Glutamatergic neuron (in vitro differentiated cells): ENCODE results near the gene TXNRD1. TPM values are rescaled to one million over a fixed set of nuclear protein-coding genes. Genes with fewer than 3 reads are reported as not detected.

Source experiments
- DNase-seq: peaks from one replicate; pipeline ENCODE4 v3.0.0; 2022
- H3K27ac Mint-ChIP-seq: one replicate; pipeline ENCODE4 v1.8.0; 2020; ENCODE audit warnings: mild to moderate bottlenecking, mixed read lengths, inconsistent platforms; ENCODE audit not compliant: unreplicated experiment
- H3K27me3 Mint-ChIP-seq: one replicate; pipeline ENCODE4 v1.8.0; 2020; ENCODE audit warnings: mild to moderate bottlenecking, moderate library complexity, mixed read lengths, inconsistent platforms; ENCODE audit not compliant: unreplicated experiment
- H3K36me3 Mint-ChIP-seq: one replicate; pipeline ENCODE4 v1.8.0; 2020; ENCODE audit warnings: mild to moderate bottlenecking, mixed read lengths, inconsistent platforms; ENCODE audit not compliant: unreplicated experiment
- H3K4me1 Mint-ChIP-seq: one replicate; pipeline ENCODE4 v1.8.0; 2020; ENCODE audit warnings: mild to moderate bottlenecking, low read depth, mixed read lengths, inconsistent platforms; ENCODE audit not compliant: unreplicated experiment
- H3K4me3 Mint-ChIP-seq: one replicate; pipeline ENCODE4 v1.8.0; 2020; ENCODE audit warnings: mild to moderate bottlenecking, mixed read lengths, inconsistent platforms; ENCODE audit not compliant: unreplicated experiment
- H3K9me3 Mint-ChIP-seq: one replicate; pipeline ENCODE4 v1.8.0; 2020; ENCODE audit warnings: mild to moderate bottlenecking, moderate library complexity, mixed read lengths, inconsistent platforms; ENCODE audit not compliant: unreplicated experiment
- total RNA-seq: library from RNA; stranded (reverse); fragmentation: NEBNext Ultra II Directional; extraction: Animal tissue kit (Norgen Biotek cat#: 25700); gene quantifications from one replicate; pipeline ENCODE4 v1.2.1, GENCODE V29; 2021; ENCODE audit not compliant: unreplicated experiment
- TF ChIP-seq, protein P1 (sequence below): fragments of 200-600 bp; sonication (generic); IDR thresholded peaks from one replicate; pipeline ENCODE4 v1.5.0; 2021; ENCODE audit not compliant: partially characterized antibody, unreplicated experiment

TXNRD1 gene
- total RNA-seq, 1 donor from 2014 or later: 81.1 TPM

DNA sequence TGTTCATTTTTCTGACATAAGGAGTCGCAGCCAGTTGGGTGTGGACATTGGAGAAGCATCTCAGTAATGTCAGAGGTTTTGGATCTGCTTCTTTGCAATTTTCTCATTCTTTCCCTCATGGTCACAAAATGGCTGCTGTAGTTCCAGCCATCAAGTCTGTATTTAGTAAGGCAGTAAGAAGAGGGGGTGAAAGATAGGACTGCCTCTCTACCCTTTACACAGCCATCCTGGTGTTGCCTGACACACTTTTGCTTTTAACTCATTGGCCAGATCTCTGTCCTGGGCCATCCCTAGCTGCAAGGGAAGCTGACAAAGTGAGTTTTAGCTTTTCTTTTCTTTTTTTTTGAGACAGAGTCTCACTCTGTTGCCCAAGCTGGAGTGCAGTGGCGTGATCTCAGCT, 154.1 kb downstream of the TXNRD1 start:
- Mint-ChIP-seq H3K4me1 (no peaks in the 10 kb centered on the region), H3K4me3 (no peak overlapping the region), H3K27me3 (peaks cover 4% of the 10 kb centered on the region), H3K27ac (no peak overlapping the region), H3K36me3 (peaks cover 13% of the 10 kb centered on the region), H3K9me3 (no peaks in the 10 kb centered on the region)
- TF ChIP-seq, protein P1, sequence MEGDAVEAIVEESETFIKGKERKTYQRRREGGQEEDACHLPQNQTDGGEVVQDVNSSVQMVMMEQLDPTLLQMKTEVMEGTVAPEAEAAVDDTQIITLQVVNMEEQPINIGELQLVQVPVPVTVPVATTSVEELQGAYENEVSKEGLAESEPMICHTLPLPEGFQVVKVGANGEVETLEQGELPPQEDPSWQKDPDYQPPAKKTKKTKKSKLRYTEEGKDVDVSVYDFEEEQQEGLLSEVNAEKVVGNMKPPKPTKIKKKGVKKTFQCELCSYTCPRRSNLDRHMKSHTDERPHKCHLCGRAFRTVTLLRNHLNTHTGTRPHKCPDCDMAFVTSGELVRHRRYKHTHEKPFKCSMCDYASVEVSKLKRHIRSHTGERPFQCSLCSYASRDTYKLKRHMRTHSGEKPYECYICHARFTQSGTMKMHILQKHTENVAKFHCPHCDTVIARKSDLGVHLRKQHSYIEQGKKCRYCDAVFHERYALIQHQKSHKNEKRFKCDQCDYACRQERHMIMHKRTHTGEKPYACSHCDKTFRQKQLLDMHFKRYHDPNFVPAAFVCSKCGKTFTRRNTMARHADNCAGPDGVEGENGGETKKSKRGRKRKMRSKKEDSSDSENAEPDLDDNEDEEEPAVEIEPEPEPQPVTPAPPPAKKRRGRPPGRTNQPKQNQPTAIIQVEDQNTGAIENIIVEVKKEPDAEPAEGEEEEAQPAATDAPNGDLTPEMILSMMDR: no peak
- DNase-seq: no peak

DNA sequence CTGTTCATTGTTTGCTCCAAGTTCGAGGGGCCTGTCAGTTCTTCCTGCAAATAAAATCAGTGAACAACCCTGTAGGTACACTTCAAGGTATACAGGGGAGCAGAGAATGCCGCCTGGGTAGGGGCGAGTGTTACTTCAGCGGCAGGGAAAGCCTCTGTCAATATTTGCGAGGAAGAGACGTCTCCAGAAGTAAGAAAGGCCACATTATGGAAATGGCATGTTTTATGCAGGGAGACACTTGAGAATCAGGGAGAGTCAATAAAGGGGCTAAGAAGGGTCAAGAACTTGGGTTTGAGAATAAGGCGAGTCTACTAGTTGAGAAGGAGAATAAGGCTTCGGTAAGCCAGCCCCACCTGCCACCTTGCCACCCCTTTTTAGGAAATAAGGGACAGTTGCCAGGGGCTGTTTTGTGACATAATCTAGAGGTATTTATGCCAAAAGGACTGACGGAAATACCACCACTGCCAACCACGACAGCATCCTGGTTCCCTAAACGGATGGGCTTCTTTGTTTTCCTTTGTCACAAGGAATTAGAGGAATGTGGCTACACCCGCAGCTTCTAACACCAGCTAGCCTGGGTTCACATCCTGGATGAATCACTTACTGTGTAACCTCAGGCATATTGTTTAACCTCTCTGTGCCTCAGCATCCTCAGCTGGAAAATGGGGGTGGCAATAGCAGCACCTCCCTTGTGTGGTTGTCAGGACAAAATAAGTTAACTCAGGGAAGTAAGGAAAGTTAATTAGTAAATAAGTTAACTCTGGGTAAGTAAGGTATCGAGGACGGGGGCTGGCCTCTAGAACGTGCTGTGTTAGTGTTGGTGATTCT, 155.7 kb downstream of the TXNRD1 start:
- no peak for DNase-seq
- H3K36me3 Mint-ChIP-seq: peaks cover 13% of the 10 kb centered on the region
- TF ChIP-seq, protein P1: no peak
- peaks cover 4% of the 10 kb centered on the region for H3K27me3 Mint-ChIP-seq
- H3K9me3 Mint-ChIP-seq: peaks cover under 1% of the 10 kb centered on the region
- no peaks in the 10 kb centered on the region for H3K4me1 Mint-ChIP-seq
- no peak overlapping the region for H3K27ac Mint-ChIP-seq
- no peak overlapping the region for H3K4me3 Mint-ChIP-seq

DNA sequence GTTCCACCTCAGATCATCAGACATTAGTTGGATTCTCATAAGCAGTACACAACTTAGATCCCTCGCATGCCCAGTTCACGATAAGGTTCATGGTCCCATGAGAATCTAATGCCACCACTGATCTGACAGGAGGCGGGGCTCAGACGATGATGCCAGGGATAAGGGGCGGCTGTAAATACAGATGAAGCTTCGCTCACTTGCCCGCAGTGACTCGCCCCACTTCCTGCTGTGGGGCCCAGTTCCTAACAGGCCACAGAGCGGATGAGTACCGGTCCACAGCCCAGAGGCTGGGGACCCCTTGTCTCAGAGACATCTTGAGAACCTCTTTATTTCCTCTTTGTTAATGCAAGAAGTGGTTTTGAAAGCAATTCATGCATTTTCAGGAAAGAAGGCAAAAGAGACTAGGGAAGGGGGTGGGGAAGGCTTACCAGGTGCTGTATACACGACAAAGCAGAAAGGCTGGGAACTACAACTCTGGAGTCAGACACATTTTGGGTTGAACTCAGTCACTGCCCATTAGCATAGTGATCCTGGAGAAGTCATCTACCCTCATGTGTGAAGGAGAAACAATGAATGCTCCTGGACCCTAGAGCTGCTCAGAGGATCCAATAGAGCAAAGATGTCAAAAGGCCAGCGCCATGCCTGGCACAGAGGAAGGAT, 156.6 kb downstream of the TXNRD1 start:
- Mint-ChIP-seq H3K27ac (no peak overlapping the region), H3K4me1 (no peaks in the 10 kb centered on the region), H3K9me3 (peaks cover 2% of the 10 kb centered on the region), H3K4me3 (no peak overlapping the region), H3K36me3 (peaks cover 13% of the 10 kb centered on the region), H3K27me3 (peaks cover 4% of the 10 kb centered on the region)
- TF ChIP-seq, protein P1: no peak
- no peak for DNase-seq

DNA sequence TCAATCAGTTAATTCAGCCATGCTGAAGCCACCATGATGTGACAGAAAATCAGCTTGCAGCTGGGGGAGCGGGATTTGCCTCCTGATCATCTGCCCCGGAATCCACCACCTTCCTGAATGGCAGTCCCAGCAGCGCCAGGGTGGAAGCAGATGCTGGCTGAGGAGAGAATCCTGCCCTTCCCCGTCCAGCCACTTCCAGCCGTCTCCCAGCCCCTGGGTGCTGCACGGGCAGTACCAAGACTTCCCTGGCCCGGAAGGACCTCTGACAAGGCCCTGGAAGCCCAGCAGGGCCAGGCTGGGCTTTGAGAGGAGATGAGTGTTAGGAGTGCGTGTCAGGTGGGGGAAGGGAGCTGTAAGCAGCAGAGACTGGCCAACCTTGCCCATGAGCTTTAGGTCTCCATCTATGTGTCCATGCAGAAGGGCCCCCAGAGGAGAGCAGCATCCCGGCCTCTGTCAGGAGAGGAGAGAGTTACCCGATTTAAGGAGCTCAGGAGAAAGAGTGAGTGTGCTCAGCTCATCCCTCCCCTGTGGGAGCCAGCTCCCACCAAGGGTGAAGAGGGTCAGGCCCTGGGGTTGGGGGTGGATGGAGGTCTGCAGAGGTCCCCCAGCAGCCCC, 157.2 kb downstream of the TXNRD1 start:
- DNase-seq: no peak
- H3K4me1 Mint-ChIP-seq: no peaks in the 10 kb centered on the region

More for the DNA sequence above, 157.2 kb downstream of the TXNRD1 start:
- no peak overlapping the region for H3K27ac Mint-ChIP-seq
- H3K4me3 Mint-ChIP-seq: no peak overlapping the region
- peaks cover 13% of the 10 kb centered on the region for H3K36me3 Mint-ChIP-seq
- TF ChIP-seq, protein P1: no peak
- peaks cover 2% of the 10 kb centered on the region for H3K9me3 Mint-ChIP-seq
- H3K27me3 Mint-ChIP-seq: peaks cover 4% of the 10 kb centered on the region
